Measurements from ENCODE around the gene CAPN1. TPM values are rescaled to one million over a fixed set of nuclear protein-coding genes. Genes with fewer than 3 reads are reported as not detected.

Gene CAPN1
- total RNA-seq, 1 donor from 2014 or later = 74.6 TPM

DNA sequence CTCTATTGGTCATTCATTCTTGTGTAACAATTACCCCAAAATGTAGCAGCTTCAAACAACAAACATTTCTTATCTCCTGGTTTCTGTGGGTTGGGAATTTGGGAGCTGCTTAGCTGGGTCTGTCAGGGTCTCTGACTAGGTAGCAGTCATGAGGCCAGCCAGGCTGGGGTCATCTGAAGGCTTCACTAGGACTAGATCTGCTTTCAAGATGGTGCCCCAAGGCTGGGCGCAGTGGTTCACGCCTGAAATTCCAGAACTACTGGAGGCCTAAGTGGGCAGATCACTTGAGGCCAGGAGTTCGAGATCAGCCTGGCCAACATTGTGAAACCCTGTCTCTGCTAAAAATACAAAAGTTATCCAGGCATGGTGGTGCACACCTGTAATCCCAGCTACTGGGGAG, 24.8 kb upstream of the CAPN1 start:
- Histone ChIP-seq H3K4me3 (no peak overlapping the region), H3K27ac (replicated peaks) (no peak overlapping the region), H3K4me1 (no peaks in the 10 kb centered on the region), H3K27me3 (ENCODE audit: low read depth) (no peaks in the 10 kb centered on the region), H3K36me3 (no peaks in the 10 kb centered on the region), H3K9me3 (replicated peaks) (no peaks in the 10 kb centered on the region)
- intact Hi-C loops (cut with micrococcal nuclease) = no loop called here
- DNase-seq = no peak
- TF ChIP-seq, protein P1, sequence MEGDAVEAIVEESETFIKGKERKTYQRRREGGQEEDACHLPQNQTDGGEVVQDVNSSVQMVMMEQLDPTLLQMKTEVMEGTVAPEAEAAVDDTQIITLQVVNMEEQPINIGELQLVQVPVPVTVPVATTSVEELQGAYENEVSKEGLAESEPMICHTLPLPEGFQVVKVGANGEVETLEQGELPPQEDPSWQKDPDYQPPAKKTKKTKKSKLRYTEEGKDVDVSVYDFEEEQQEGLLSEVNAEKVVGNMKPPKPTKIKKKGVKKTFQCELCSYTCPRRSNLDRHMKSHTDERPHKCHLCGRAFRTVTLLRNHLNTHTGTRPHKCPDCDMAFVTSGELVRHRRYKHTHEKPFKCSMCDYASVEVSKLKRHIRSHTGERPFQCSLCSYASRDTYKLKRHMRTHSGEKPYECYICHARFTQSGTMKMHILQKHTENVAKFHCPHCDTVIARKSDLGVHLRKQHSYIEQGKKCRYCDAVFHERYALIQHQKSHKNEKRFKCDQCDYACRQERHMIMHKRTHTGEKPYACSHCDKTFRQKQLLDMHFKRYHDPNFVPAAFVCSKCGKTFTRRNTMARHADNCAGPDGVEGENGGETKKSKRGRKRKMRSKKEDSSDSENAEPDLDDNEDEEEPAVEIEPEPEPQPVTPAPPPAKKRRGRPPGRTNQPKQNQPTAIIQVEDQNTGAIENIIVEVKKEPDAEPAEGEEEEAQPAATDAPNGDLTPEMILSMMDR (IDR thresholded peaks at IDR 0.05; ENCODE audit: borderline replicate concordance) = no peak

DNA sequence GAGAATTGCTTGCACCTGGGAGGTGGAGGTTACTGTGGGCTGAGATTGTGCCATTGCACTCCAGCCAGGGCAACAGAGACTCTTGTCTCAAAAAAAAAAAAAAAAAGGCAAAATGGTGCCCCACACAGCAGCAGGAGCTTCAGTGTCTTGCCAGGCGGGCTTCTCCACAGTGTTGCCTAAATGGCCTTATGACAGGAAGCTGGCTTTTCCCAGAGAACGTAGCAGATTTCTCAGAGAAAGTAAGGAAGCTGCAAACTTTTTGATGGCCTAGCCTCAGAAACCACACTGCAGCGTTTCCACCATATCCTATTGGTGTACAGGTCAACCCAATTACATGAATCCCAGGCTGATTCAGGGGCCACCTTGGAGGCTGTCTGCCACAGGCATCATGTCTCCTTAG, 24.4 kb upstream of the CAPN1 start:
- TF ChIP-seq, protein P1 (IDR thresholded peaks at IDR 0.05; ENCODE audit: borderline replicate concordance) = no peak

DNA sequence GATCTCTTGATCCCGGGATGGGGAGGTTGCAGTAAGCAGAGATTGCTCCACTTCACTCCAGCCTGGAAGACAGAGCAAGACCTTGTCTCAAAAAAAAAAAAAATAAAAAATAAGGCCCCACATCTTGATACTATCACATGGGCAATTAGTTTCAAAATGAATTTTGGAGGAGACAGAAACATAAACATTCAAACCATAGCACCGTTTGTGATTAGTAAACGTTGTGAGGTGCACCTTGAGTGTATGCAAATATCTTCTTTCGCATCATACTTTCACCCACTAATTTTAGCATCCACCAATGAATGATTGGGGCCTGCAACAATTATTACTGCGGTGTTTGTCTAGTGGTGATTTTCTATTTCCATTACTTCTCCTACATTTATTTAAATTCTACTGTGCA, 22.7 kb upstream of the CAPN1 start:
- no peaks in the 10 kb centered on the region for H3K36me3 ChIP-seq
- no peak overlapping the region for H3K27ac ChIP-seq (replicated peaks)
- H3K9me3 ChIP-seq (replicated peaks) = no peaks in the 10 kb centered on the region
- no peaks in the 10 kb centered on the region for H3K27me3 ChIP-seq (ENCODE audit: low read depth)
- TF ChIP-seq, protein P1 (IDR thresholded peaks at IDR 0.05; ENCODE audit: borderline replicate concordance) = no peak
- no peak overlapping the region for H3K4me3 ChIP-seq
- H3K4me1 ChIP-seq = no peaks in the 10 kb centered on the region
- intact Hi-C loops (cut with micrococcal nuclease) = no loop called here
- no peak for DNase-seq

More for the DNA sequence above, 24.4 kb upstream of the CAPN1 start:
- Histone ChIP-seq H3K36me3 (no peaks in the 10 kb centered on the region), H3K27me3 (ENCODE audit: low read depth) (no peaks in the 10 kb centered on the region), H3K27ac (replicated peaks) (no peak overlapping the region), H3K4me3 (no peak overlapping the region), H3K4me1 (no peaks in the 10 kb centered on the region), H3K9me3 (replicated peaks) (no peaks in the 10 kb centered on the region)
- DNase-seq = no peak
- intact Hi-C loops (cut with micrococcal nuclease) = no loop called here

DNA sequence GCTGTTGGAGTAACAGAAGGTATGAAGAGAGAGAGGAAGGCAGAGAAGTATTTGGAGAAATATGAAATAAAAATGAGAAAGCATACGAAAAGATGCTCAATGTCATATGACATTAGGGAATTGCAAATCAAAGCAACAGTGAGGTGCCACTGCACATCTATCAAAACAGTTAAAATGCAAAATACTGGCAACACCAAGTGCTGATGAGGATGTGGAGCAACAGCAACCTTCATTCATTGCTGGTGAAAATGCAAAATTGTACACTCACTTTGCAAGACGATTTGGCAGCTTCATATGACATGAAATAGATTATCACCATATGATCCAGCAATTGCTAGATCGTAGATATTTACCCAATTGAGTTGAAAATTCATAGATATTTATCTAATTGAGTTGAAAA, 21.1 kb upstream of the CAPN1 start:
- TF ChIP-seq, protein P1 (IDR thresholded peaks at IDR 0.05; ENCODE audit: borderline replicate concordance) = no peak
- Histone ChIP-seq H3K4me1 (no peaks in the 10 kb centered on the region), H3K27ac (replicated peaks) (no peak overlapping the region), H3K4me3 (no peak overlapping the region), H3K9me3 (replicated peaks) (no peaks in the 10 kb centered on the region), H3K27me3 (ENCODE audit: low read depth) (no peaks in the 10 kb centered on the region), H3K36me3 (no peaks in the 10 kb centered on the region)
- intact Hi-C loops (cut with micrococcal nuclease) = no loop called here
- no peak for DNase-seq

DNA sequence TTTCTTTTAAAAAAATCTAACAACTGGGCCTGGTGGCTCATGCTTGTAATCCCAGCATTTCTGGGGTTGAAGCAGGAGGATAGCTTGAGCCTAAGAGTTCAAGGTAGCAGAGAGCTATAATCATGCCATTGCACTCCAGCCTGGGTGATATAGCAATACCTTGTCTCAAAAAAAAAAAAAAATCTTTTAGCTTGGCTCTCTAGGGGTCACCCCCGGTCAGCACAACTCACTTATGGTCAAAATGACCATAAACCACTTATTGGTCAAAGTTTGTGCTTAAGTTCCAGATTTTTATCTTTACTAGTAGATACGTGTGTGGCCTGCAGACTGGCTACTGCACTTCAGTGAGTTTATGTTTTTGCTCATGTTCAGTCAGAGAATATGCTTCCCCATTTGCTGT, 18.0 kb upstream of the CAPN1 start:
- intact Hi-C loops (cut with micrococcal nuclease) = no loop called here
- no peaks in the 10 kb centered on the region for H3K36me3 ChIP-seq
- H3K4me1 ChIP-seq = no peaks in the 10 kb centered on the region
- TF ChIP-seq, protein P1 (IDR thresholded peaks at IDR 0.05; ENCODE audit: borderline replicate concordance) = no peak
- no peak for DNase-seq
- H3K27ac ChIP-seq (replicated peaks) = no peak overlapping the region
- no peaks in the 10 kb centered on the region for H3K27me3 ChIP-seq (ENCODE audit: low read depth)
- no peaks in the 10 kb centered on the region for H3K9me3 ChIP-seq (replicated peaks)
- no peak overlapping the region for H3K4me3 ChIP-seq

Measured in left ventricle myocardium inferior (tissue), 1 donor.